ENCODE measurements around the gene PRDM11. TPM values are rescaled to one million over a fixed set of nuclear protein-coding genes. Genes with fewer than 3 reads are reported as not detected.
A peak's percentile ranks its signal among the peaks of the same experiment; 100 is the strongest.

The PRDM11 gene
- total RNA-seq, 1 experiment from 2014 or later: 12.6 TPM

DNA sequence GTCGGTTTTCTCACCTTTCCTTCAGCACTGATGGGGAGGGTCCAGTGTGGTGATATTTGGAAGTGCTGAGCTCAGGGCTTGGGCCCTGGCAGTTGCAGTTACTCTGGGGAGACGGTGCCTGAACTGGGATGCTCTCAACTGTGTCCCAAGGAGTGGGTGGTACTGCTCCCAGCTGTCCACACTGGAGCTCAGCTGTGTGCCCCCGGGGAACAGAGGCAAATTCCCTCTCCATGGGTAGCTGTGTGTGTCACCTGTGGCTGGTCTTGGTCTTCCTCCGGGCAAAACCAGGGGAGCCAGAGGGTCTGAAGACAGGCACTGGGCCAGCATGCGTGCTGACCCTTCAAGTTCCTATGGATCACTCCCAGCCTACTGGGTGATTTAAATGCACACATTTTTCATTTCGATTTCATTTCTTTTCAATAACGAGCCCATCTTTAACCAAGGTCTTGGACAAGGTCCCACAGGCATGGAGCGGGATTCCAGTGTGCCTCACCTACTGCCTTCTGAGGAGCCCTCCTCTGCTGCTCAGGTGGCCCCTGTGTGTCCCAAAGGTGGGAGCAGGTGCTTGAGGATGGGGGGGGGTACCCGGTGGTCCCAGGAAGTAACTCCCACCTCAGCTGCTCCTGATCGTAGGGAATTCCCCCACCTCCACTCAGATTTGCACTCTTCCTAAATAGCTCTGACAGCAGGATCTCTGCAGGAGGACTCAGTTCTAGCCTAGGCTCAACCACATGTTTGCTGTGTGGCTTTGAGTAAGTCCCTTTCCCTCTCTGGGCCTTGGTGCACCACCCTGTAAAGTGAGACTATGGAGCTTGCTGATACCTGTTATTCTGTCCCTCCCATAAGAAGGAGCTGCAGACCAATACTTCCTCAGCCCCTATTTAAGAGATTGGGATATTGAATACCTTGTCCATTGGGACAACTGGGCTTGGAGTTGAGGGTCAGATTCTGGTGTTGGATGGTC lies 16.8 kb downstream of the PRDM11 start:
- Histone ChIP-seq H3K4me3 (ENCODE audit: low read depth, low read length, poor library complexity, severe bottlenecking) (no peak overlapping the region), H3K4me1 (ENCODE audit: insufficient read depth, low read length, poor library complexity, severe bottlenecking) (peaks cover 14% of the 10 kb centered on the region), H3K27me3 (replicated peaks; ENCODE audit: insufficient read depth, low read depth, low read length, poor library complexity) (no peaks in the 10 kb centered on the region), H3K36me3 (ENCODE audit: insufficient read depth, low read length, poor library complexity, severe bottlenecking) (no peaks in the 10 kb centered on the region), H3K27ac (ENCODE audit: low read depth, low read length, poor library complexity, severe bottlenecking) (no peak overlapping the region), H3K9me3 (ENCODE audit: low read depth, low read length, poor library complexity, severe bottlenecking) (no peaks in the 10 kb centered on the region)
- TF ChIP-seq EZH2 (IDR thresholded peaks at IDR 0.05; ENCODE audit: borderline replicate concordance, low read depth, low read length, poor library complexity, severe bottlenecking): no peak
- TF ChIP-seq, protein P1, sequence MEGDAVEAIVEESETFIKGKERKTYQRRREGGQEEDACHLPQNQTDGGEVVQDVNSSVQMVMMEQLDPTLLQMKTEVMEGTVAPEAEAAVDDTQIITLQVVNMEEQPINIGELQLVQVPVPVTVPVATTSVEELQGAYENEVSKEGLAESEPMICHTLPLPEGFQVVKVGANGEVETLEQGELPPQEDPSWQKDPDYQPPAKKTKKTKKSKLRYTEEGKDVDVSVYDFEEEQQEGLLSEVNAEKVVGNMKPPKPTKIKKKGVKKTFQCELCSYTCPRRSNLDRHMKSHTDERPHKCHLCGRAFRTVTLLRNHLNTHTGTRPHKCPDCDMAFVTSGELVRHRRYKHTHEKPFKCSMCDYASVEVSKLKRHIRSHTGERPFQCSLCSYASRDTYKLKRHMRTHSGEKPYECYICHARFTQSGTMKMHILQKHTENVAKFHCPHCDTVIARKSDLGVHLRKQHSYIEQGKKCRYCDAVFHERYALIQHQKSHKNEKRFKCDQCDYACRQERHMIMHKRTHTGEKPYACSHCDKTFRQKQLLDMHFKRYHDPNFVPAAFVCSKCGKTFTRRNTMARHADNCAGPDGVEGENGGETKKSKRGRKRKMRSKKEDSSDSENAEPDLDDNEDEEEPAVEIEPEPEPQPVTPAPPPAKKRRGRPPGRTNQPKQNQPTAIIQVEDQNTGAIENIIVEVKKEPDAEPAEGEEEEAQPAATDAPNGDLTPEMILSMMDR (conservative IDR thresholded peaks at IDR 0.05; ENCODE audit: low read depth, low read length): no peak
- intact Hi-C loops (cut with micrococcal nuclease; ENCODE audit: unreplicated experiment): no loop called here
- DNase-seq (ENCODE audit: low spot score): no peak
- CTCF ChIA-PET: no interaction called here
- POLR2A ChIA-PET (ENCODE audit: low non-redundant PET): interaction anchor here (0.6 kb wide), 1 partner anchor 9 kb away, joined by 6 read pairs; no protein-coding TSS in a partner anchor
- no TSS peak for BruUV-seq (replicated peaks)

DNA sequence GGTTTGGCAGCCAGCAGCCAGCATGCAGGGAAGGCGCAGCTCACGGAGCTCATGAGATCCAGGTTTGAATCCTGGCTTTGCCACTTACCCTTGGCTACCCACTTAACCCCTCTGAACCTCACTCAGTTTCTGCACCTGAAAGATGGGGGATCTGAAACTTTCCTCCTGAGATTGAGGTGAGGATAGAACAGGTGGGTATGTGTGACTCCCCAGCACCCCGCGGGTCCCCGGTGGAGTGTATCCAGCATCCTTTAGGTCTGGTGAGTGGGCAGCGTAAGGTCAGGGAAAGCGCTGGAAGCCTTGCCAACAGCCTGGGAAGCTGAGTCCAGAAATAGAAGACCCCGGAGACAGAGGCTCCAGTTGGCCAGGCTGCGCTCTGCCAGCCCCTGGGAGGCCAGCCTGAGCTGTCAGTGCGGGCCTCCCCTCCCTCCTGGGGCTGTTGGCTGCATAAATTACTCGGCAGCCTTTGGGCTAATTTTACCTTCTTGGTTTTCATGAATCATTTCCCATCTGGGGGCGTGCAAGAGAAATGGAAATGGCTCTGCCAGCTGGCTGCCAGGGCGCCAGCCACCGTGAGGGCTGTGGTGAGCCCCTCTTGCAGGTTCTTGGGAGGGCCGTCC lies 17.6 kb downstream of the PRDM11 start:
- TF ChIP-seq, protein P1 (conservative IDR thresholded peaks at IDR 0.05; ENCODE audit: low read depth, low read length): no peak
- TF ChIP-seq EZH2 (IDR thresholded peaks at IDR 0.05; ENCODE audit: borderline replicate concordance, low read depth, low read length, poor library complexity, severe bottlenecking): no peak
- CTCF ChIA-PET: no interaction called here
- H3K4me3 ChIP-seq (ENCODE audit: low read depth, low read length, poor library complexity, severe bottlenecking): no peak overlapping the region
- no peaks in the 10 kb centered on the region for H3K36me3 ChIP-seq (ENCODE audit: insufficient read depth, low read length, poor library complexity, severe bottlenecking)
- peaks cover 10% of the 10 kb centered on the region for H3K4me1 ChIP-seq (ENCODE audit: insufficient read depth, low read length, poor library complexity, severe bottlenecking)
- no peak overlapping the region for H3K27ac ChIP-seq (ENCODE audit: low read depth, low read length, poor library complexity, severe bottlenecking)
- POLR2A ChIA-PET (ENCODE audit: low non-redundant PET): interaction anchor here (0.6 kb wide), 1 partner anchor 8 kb away, joined by 6 read pairs; no protein-coding TSS in a partner anchor
- intact Hi-C loops (cut with micrococcal nuclease; ENCODE audit: unreplicated experiment): no loop called here
- DNase-seq (ENCODE audit: low spot score): peak; percentile 59
- no peaks in the 10 kb centered on the region for H3K9me3 ChIP-seq (ENCODE audit: low read depth, low read length, poor library complexity, severe bottlenecking)
- BruUV-seq (replicated peaks): no TSS peak
- H3K27me3 ChIP-seq (replicated peaks; ENCODE audit: insufficient read depth, low read depth, low read length, poor library complexity): no peaks in the 10 kb centered on the region

DNA sequence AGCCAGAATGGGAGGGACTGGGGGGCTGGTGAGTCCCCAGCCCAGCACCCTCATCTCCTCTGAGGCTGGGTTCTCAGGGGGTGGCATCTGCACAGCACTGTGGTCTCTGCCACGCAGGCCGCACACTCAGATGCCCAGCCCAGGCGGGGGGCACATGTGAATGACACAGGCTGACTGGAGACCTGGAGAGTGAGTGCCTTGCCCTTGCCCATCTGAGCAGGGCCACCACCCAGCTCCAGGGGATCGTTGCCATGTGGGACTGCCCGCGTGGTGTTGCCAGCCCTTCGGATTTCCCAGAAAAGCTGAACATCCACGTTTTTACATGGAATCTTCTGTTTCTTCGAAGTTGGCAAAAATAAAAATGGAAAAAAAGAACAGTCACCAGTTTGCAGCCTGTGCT lies 18.9 kb downstream of the PRDM11 start:
- DNase-seq (ENCODE audit: low spot score): no peak
- POLR2A ChIA-PET (ENCODE audit: low non-redundant PET): no interaction called here
- no peaks in the 10 kb centered on the region for H3K9me3 ChIP-seq (ENCODE audit: low read depth, low read length, poor library complexity, severe bottlenecking)
- TF ChIP-seq, protein P1 (conservative IDR thresholded peaks at IDR 0.05; ENCODE audit: low read depth, low read length): no peak
- no peak for TF ChIP-seq EZH2 (IDR thresholded peaks at IDR 0.05; ENCODE audit: borderline replicate concordance, low read depth, low read length, poor library complexity, severe bottlenecking)
- H3K27me3 ChIP-seq (replicated peaks; ENCODE audit: insufficient read depth, low read depth, low read length, poor library complexity): no peaks in the 10 kb centered on the region
- intact Hi-C loops (cut with micrococcal nuclease; ENCODE audit: unreplicated experiment): no loop called here
- CTCF ChIA-PET: no interaction called here
- no peak overlapping the region for H3K27ac ChIP-seq (ENCODE audit: low read depth, low read length, poor library complexity, severe bottlenecking)
- H3K36me3 ChIP-seq (ENCODE audit: insufficient read depth, low read length, poor library complexity, severe bottlenecking): no peaks in the 10 kb centered on the region
- H3K4me1 ChIP-seq (ENCODE audit: insufficient read depth, low read length, poor library complexity, severe bottlenecking): peaks cover 10% of the 10 kb centered on the region
- no peak overlapping the region for H3K4me3 ChIP-seq (ENCODE audit: low read depth, low read length, poor library complexity, severe bottlenecking)
- no TSS peak for BruUV-seq (replicated peaks)

Measured in A673 (cell line).